ENCODE data around the gene MMP20.

MMP20 gene

GRCh38 chr11:102552020-102552419 is 73.1 kb downstream of the MMP20 start:
- no peak for TF ChIP-seq CTCF (IDR thresholded peaks at IDR 0.05; ENCODE audit: insufficient read depth, missing control alignments)
- no peak for FAIRE-seq
- DNase-seq (ENCODE audit: insufficient read length, low spot score) = no peak

GRCh38 chr11:102551169-102551781 is 73.9 kb downstream of the MMP20 start:
- TF ChIP-seq CTCF (IDR thresholded peaks at IDR 0.05; ENCODE audit: insufficient read depth, missing control alignments) = no peak
- DNase-seq (ENCODE audit: insufficient read length, low spot score) (no peak), FAIRE-seq (no peak)

GRCh38 chr11:102546923-102547471 is 78.1 kb downstream of the MMP20 start:
- TF ChIP-seq CTCF (IDR thresholded peaks at IDR 0.05; ENCODE audit: insufficient read depth, missing control alignments) = no peak
- FAIRE-seq = no peak
- no peak for DNase-seq (ENCODE audit: insufficient read length, low spot score)

- FAIRE-seq (no peak), DNase-seq (ENCODE audit: insufficient read length, low spot score) (no peak)
- no peak for TF ChIP-seq CTCF (IDR thresholded peaks at IDR 0.05; ENCODE audit: insufficient read depth, missing control alignments)
Observed at GRCh38 chr11:102546427-102546826, 78.7 kb downstream of the MMP20 start.

- TF ChIP-seq CTCF (IDR thresholded peaks at IDR 0.05; ENCODE audit: insufficient read depth, missing control alignments) = no peak
- DNase-seq (ENCODE audit: insufficient read length, low spot score) (no peak), FAIRE-seq (no peak)
Observed at GRCh38 chr11:102545701-102546100, 79.4 kb downstream of the MMP20 start.

GRCh38 chr11:102544594-102544993 is 80.5 kb downstream of the MMP20 start:
- FAIRE-seq = no peak
- DNase-seq (ENCODE audit: insufficient read length, low spot score) = no peak

More at GRCh38 chr11:102544594-102544993, 80.5 kb downstream of the MMP20 start:
- TF ChIP-seq CTCF (IDR thresholded peaks at IDR 0.05; ENCODE audit: insufficient read depth, missing control alignments) = no peak
